NCI-H2171 (cell line): Measurements from ENCODE around the gene CALCOCO1.
"Not testable (repeated sequence)": the region's sequence is repeated elsewhere in the genome, so short reads cannot be mapped to it uniquely, and the experiment has no call there.

ENCODE experiments used
- DNase-seq: peaks from one replicate; lab custom pipeline; 2025; lab: John Stamatoyannopoulos, UW

Gene CALCOCO1

DNA sequence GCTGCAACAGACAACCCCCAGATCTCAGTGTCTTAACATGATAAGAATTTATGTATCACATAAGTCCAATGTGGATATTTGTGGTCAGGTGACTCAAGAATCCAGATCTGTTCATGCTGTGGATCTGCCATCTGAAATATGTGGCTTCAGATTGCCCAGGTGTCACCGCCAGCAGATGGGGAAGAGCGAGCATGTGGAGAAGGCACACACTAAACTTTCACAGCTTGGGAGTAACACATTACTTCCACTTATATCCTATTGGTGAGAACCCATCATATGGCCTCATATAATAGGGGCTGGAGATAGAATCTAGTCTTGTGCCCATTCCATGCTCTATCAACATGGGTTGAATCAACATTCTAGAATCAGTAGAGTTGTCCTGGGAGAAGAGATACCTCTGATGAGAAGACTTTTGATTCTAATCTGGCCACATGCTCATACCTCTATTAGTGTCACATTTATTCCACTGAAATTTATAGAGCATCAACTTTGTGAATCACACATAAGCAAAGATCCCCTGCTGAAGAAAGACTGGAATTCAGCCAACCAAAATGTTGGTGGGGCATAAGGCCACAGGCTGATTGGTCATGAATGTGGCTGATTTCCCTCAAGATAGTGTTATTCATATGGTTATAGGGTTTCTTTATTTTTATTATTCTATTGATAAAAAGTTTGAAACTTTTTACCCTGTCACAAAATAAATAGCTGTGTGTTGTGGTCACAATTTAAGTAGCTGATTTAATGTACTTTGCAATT is 6.0 kb upstream of the CALCOCO1 start:
- no peak for DNase-seq

DNA sequence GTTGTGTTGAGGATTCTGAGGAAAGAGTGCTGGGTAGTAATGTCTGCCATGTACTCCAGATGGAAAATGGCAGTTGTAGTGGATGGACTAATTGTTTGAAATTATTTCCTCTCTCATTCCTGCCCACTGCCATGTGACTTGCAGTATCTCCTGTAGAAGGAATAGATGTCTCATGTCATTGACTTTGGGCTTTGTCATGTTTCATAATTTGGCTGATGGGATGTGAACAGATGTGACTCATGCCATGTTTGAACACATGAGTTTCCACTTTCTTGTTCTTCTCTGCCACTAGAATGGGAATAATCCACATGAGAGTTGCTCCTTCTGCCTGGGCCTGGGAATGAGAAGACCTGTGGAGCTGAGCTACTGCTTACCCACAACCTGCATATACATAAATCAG is 2.4 kb upstream of the CALCOCO1 start:
- no peak for DNase-seq

DNA sequence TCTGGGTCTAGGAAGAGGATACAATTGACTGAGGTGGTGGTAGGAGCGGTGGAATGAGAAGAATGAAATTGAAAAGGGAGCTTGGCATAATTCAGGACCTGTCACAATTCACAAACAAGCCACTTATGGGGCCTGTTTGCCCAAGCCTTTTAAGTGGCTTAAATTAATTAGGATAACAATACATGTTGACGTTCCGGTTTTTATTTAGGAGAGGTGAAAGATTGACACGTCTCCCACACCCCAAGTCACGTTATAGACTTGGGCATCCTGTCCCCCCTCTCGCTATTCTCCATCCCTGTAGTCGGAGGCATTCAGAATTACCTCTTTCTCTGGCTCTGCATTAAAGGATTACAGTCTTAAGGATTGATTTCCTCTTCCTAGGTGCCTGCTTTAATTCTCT is 954 bp upstream of the CALCOCO1 start:
- DNase-seq: no peak

DNA sequence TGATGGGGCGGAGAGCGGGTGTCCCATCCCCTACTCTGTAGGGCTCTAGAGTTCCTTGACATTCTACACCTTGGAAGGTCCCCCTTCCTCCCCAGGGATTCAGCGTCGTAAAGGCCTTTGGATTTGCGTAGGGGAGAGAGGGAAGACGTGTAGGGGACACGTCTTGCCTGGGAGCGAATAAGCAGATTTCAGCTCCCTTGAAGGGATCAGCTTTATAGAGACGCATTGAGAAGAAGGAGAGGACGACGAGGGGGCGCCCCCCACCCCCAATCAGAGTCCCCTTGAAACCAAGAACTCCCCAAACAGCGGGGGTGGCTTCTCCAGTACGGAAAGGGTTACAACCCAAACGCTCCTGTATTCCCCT is 324 bp downstream of the CALCOCO1 start:
- DNase-seq: peak; percentile 16

DNA sequence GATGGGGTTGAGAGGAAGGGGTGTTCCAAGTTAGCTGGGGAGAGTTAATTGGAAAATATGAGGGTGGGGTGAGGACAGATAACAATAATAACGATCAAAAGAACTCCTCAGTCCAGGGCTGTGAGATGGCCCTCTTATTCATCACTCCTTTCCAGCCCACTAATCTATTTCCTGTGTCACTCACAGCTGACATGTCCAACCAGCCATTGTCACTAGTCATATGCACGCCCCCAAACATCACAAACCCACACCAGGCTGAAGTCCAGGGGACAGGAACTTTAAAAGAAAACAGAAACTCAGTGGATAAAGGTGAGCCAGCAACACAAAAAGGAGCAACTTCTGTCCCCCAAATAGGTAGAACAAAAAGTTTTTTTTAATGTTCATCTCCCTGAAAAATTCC is 911 bp downstream of the CALCOCO1 start:
- no peak for DNase-seq

DNA sequence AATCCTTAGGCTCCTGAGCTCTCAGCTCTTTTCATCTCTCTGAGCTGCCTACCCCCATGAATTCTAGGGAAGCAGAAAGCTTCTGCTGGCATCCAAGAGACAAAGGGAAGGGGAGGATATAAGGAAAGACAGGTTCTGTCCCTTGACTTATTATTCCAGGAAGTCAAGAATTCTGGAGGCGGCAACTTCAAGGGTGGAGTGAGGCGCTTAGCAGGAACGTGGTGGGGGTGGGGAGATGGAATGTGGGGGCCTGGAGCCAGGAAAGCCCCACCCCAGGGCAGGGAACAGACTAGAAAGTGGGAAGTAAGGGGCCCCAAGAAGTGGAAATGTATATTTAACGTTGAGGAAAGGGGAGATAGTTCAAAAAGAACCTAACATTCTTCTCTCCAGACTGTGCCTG is 1.4 kb downstream of the CALCOCO1 start:
- DNase-seq: no peak

DNA sequence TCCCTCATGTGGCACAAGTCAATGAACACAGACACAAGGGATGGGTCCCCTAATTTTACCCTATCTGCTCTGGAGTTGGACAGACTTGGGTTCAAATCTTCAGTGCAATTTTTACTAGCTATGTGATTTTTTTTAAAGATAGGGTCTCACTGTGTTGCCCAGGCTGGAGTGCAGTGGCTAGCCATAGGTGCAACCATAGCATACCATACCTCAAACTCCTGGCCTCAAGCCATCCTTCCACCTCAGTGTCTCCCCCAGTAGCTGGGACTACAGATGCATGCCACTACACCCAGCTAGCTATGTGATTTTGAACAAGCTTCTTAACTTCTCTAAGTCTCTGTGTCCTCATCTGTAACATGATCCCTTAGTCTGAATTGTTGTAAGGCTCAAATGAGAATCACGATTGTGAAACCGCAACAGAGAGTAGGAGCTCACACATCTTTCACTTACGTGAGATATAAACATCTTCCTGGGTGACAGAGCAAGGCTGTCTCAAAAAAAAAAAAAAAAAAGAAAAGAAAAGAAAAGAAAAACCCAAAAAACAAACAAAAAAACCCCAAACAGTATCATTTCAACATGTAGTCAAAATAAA is 4.7 kb downstream of the CALCOCO1 start:
- no peak for DNase-seq

DNA sequence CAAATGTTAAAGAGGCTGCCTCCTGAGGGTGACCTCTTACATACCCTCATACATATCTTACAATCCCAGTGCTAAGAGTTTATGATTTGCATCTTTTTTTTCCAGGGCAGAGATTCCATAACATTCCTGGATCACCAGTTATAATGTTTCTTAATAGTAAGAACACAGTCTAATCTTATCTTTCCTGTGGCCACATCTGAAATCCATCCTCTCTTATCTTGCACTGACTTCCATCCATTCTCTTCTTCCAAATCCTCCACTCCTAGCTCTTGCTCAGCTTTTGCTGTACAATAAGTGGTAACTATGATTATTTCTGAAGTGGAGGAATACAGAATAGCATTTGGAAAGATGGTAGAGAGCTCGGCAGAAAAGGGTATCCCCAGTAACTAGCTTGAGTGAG is 6.3 kb downstream of the CALCOCO1 start:
- no peak for DNase-seq

DNA sequence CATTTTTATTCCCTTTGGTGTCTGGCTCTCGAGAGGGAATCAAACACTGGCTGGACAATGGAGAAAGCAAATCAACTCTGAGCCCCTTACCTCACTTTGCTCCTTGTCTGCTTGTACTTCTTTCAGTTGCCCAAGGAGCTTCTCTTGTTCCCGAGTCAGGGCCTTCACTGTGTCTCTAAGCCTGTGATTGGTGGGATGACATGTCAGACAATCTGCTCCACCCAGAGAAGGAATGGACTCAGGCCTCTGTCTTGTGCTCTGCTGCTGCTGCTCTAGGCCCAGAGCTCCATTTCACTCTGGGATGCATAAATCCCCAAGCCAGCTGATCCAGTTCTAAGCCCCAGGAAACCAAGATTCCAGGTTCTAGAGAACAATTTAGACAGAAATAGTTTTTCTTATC is 7.6 kb downstream of the CALCOCO1 start:
- DNase-seq: no peak

DNA sequence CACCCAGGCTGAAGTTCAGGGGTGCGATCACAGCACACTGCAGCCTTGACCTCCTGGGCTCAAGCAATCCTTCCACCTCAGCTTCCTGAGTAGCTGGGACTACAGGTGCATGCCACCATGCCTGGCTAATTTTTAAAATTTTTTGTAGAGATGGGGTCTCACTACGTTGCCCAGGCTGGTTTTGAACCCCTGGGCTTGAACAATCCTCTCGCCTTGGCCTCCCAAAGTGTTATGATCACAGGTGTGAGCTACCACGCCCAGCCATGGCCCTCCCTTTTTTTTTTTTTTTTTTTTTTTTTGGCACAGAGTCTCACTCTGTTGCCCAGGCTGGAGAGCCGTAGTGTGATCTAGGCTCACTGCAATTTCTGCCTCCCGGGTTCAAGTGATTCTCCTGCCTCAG is 8.7 kb downstream of the CALCOCO1 start:
- not testable (repeated sequence) for DNase-seq

DNA sequence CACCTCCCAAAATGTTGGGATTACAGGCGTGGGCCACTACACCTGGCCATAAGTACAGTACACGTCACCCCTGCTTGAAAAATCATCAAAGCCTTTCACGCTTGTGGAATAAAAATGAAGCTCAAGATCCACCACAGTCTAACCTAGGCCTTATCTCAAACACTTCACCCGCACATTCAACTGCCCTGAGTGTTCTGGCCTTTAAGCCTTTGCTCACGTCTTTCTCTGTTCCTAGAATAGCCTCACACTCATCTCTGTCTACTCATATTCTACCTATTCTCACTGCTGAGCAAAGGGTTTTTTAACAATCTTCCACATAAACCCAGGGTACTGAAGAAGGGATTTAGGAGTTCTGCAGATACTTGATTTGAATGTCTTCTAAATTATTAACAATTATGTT is 9.9 kb downstream of the CALCOCO1 start:
- no peak for DNase-seq

DNA sequence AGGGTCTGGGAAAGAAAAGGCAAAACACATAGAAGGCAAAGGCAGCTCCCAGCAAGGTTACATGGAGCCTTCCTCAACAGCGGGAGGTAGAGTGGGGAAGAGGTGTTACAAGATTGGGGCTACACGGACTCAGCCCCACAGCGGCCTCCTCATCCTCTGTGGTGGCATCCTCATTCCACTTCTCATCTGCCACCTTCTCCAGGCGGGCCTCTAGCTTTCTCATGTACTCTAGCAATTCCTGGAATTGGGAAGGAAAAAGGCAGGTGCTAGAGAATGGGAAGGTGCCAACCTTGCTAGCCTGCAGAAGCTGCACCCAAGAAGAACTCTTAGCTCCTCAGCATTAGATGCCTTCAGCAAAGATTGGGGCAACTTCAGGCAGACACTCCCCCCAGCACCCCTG is 13.2 kb downstream of the CALCOCO1 start:
- no peak for DNase-seq

DNA sequence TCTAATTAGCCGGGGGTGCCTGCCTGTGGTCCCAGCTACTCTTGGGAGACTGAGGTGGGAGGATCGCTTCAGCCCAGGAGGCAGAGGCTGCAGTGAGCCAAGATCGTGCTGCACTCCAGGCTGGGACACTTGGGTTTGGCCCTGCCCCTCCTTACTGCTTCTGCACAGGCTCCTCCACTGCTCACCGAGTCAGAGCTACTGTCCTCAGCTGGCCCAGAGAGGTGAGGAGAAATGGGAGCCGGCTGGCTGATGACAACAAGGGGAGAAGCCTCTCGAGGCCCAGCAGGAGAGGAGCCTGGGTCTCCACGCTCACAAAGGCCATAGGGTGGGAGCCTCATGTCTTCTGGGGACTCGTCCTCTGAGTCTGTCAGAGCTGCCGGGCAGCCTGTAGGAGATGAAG is 13.7 kb downstream of the CALCOCO1 start:
- no peak for DNase-seq

DNA sequence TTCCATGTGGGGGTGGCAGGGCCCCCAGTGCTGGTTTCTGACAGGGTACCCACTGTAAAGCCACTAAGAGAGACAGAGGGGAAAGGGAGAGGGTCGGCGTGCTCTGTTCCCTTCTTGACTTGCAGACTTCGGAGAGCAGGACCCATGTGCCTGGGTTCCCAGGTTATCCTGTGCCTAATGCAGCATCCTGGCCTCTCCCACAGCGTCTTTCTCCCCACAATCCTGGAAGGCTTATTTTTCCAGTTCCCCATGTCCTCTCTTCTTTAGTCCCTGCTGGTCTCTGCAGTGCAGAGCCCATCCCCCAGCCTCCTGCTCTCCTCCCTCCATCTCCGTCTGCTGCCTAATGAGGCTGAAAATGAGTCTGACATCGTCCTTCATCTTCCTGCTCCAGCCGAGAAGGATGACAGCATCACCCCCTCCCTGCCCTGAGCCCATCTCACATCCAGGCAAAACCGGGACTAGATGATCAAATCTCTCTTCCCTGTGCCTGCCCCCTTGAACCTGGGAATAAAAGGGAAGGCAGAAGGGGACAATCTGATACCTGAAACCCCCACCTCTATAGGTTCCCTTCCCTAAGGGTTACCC is 15.1 kb downstream of the CALCOCO1 start:
- DNase-seq: peak; percentile 68

DNA sequence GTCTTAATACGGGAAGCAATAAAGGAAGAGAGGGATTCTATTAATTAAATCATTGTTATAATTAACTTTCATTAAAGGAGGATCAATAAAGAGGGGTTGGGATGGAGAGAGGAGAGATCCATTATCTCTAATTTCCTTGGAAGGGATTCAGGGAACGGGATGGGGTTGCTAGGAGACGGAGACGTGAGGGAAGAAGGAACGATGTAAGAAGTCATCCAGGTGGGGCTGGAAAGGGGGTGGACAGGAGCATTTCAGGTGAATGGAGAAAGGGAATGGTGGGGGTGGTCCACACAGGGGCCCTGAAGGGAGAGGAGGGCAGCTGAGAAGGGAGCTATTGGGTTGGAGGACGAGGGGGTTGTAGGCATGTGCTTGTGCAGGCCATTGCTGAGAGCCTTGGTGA is 17.2 kb downstream of the CALCOCO1 start:
- no peak for DNase-seq

DNA sequence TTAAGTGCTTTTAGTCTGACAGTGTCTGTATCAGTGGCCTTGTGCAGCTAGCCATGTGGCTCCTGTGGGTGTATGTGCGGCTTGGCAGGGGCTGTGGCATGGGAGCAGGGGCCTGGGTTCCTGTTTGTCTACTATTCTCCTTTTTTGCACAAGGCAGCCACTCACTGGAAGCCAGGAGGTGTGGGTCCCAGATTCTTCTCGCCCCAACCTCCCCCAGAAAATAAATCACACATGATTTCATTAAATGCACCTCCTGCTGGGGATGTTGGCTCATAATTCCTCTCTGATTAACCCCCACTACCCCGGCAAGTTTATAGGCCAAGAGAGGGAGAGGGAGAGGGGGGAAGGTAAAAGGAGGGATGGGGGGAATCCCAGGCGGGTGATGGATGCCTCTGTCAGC is 17.6 kb downstream of the CALCOCO1 start:
- DNase-seq: no peak

DNA sequence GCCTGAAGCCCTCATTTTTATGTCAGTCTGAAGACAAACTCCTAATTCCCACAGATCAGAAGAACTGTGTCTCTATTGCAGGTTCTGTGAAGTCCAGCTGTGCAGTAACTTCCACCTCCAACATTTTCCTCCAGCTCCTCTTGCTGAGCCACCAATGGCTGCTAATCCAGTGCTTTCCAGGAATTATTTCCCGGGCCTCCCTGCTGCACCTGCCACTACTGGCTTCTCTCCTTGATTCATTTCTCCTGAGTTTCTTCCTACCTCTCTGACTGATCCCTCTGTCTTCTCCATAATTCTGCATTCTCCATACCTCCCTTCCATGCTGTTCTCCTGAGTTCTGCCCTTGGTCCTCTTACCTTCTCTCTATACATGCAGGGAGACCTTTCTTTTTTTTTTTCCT is 21.2 kb downstream of the CALCOCO1 start:
- DNase-seq: no peak

DNA sequence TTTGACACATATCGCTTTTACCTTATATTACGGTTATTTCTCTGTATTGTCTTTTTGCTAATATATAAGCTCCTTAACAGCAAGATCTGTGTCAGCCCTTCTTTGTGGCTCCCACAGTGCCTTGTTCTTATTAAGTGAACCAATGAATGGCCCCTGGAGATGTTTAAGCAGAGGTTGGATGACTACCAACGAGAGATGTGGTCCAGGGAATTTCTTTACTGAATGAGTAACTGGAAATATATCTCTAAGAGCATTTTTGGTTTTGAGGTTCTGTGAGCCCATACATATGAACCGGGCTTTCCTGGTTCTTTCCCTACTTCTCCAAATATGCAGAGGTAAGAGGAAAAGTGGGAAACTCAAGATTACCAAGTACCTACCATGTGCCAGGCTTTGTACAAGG is 23.5 kb downstream of the CALCOCO1 start:
- DNase-seq: no peak

DNA sequence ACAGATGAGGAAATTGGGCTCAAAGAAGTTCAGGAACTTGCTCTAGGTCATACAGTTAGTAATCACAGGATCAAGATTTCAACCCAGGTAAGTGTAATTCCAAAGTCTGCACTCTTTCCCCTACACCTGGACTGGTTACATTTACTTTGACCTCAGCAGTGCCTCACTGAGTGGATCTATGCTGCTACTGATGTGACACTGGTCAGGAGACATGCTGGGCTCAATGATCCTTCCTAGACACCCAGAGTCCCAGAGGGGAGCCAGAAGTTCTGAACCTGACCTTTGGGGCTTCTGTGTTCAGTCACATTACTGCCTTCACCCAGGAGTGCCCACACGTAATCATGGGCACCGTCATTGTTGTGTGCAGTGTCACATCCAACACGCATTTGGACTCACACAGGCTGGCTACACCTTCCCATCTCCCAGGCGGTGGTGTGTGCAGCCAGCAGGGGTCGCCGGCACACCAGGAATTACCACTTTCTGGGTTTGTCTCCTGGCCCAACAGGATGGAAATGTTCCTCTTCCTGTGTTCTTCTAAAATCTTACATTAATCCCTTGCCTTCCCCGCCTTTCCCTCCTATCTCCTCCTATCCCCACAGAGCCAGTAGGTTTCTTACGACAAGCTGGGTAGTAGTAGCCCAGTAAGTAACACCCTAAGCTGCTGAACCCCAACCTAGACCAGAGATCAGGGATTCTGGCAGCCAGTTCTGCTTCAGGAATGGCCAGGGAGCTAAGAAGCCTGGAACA is 25.6 kb downstream of the CALCOCO1 start:
- DNase-seq: peak; percentile 35

DNA sequence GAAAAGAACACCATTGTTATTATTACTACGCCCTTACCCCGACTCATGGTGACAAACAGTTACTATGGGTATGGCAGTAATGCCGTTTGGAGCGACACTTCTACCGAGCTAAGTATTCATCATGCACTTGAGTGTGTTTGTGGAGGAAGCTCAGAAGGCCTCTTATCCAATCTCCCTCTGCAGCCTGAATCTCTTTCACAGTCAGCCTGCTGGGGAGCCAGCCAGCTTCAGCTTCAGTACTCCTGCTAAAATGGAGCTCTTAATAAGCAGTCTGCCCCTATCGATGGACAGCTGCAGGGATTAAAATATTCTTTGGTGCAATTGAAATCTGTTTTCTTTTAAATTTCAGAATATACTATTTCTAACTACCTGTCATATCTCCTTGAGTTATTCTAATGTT is 26.7 kb downstream of the CALCOCO1 start:
- DNase-seq: no peak

DNA sequence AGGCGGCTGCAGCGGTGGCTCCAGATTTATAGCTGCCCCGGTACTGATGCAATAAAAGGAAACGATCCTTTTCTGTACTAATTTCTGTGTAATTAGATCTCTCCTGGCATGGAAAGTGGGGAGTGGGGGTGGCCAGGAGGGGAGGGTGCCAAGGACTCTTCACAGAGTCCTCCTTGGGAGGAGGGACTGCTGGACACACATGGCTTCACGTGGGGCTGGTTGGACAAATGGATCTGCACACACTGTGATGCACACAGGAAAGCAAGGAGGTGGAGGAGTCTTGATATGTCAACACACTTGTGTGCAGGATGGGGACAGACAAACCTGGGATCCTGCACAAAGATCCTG is 27.6 kb downstream of the CALCOCO1 start:
- no peak for DNase-seq

DNA sequence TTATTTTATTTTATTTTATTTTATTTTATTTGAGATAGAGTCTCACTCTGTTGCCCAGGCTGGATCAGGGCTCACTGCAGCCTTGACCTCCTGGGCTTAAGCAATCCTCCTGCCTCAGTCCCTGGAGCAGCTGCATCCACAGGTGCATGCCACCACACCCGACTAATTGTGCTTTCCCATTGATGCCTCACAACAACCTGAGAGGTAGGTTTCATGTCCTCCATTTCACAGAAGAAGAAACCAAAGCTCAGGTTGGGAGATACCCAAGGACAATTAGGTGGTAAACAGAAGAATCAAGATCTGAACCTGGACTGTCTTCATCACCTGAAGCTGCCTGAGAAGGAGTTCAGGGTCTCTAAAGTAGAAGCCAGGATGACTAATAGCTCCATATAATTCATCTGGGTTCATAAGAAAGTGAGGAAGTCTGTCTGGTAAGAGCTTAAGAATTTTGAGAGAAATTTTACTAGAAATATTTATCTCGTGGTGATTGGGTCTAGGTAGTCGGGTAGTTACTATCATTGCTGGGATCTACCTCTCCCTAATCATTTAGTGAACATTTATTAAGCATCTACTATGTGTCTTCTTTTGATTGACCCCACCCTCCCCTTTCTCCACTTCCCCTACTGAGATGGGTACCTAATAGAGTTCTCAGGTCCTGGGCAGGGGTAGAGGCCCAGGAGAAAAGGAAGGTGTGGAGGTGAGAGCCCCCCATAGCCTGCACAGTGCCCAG is 28.1 kb downstream of the CALCOCO1 start:
- DNase-seq: no peak
